ENCODE results near the gene PRR22. TPM values are rescaled to one million over a fixed set of nuclear protein-coding genes. Genes with fewer than 3 reads are reported as not detected.

Gene PRR22
- total and polyA plus RNA-seq, 2 donors (not counting 3 experiments of a cell fraction or from before 2014, with no cell fraction given): 1.4 to 3.4 TPM

- dilution Hi-C loops (cut with MboI; ENCODE audit: extremely low pct_ligation_motif_present, low sequenced_read_pairs): no loop called here
- H3K27ac ChIP-seq (ENCODE audit: insufficient read depth, low read depth, low read length): no peak overlapping the region
- no peak for TF ChIP-seq EZH2 (IDR thresholded peaks at IDR 0.05; ENCODE audit: borderline replicate concordance, low read depth, low read length, severe bottlenecking)
- no peak overlapping the region for H3K4me3 ChIP-seq (replicated peaks in 1 of 3; ENCODE audit: insufficient read depth in 1 of 3, low read depth in 1 of 3, low read length in 3 of 3)
- H2AFZ ChIP-seq (ENCODE audit: low read depth, low read length): no peak overlapping the region
- H3K9ac ChIP-seq (replicated peaks; ENCODE audit: extremely low read depth, insufficient read depth, low read length): no peak overlapping the region
- DNase-seq (ENCODE audit: low read depth, low spot score) (no peak), FAIRE-seq (no peak)
- no peak overlapping the region for H3K4me2 ChIP-seq (ENCODE audit: insufficient read depth, low read length)
- H3K9me1 ChIP-seq (replicated peaks; ENCODE audit: control insufficient read depth, extremely low read depth, insufficient read depth, low read length): no peaks in the 10 kb centered on the region
- no peaks in the 10 kb centered on the region for H4K20me1 ChIP-seq (replicated peaks; ENCODE audit: control insufficient read depth, extremely low read depth, insufficient read depth, low read length)
- no peaks in the 10 kb centered on the region for H3K9me3 ChIP-seq (replicated peaks; ENCODE audit: control insufficient read depth, insufficient read depth, low read length)
- POLR2A ChIA-PET: no interaction called here
- no TSS peak for BruUV-seq (replicated peaks)
- no peaks in the 10 kb centered on the region for H3K4me1 ChIP-seq (ENCODE audit: control insufficient read depth, extremely low read depth, insufficient read depth, low read length)
- no peaks in the 10 kb centered on the region for H3K79me2 ChIP-seq (ENCODE audit: control insufficient read depth, insufficient read depth, low read length)
- CTCF ChIA-PET: interaction anchor here (0.7 to 2.2 kb wide), 2 partner anchors 54 to 246 kb away, joined by 3 to 6 read pairs; no protein-coding TSS in a partner anchor
- no peaks in the 10 kb centered on the region for H3K27me3 ChIP-seq (ENCODE audit: control insufficient read depth in 2 of 2, insufficient read depth in 2 of 2, low read length in 2 of 2)
- H3K36me3 ChIP-seq (ENCODE audit: control insufficient read depth in 2 of 2, extremely low read depth in 1 of 2, insufficient read depth in 2 of 2, low read length in 2 of 2): no peaks in the 10 kb centered on the region
- intact Hi-C loops (cut with micrococcal nuclease): no loop called here
Observed at GRCh38 chr19:5775668-5776309, 8.8 kb downstream of the PRR22 start.

- FAIRE-seq (no peak), DNase-seq (ENCODE audit: low read depth, low spot score) (no peak)
- dilution Hi-C loops (cut with MboI; ENCODE audit: extremely low pct_ligation_motif_present, low sequenced_read_pairs): no loop called here
- Histone ChIP-seq H3K27ac (ENCODE audit: insufficient read depth, low read depth, low read length) (no peak overlapping the region), H3K36me3 (ENCODE audit: control insufficient read depth in 2 of 2, extremely low read depth in 1 of 2, insufficient read depth in 2 of 2, low read length in 2 of 2) (no peaks in the 10 kb centered on the region), H3K4me1 (ENCODE audit: control insufficient read depth, extremely low read depth, insufficient read depth, low read length) (no peaks in the 10 kb centered on the region), H3K4me3 (replicated peaks in 1 of 3; ENCODE audit: insufficient read depth in 1 of 3, low read depth in 1 of 3, low read length in 3 of 3) (no peak overlapping the region), H4K20me1 (replicated peaks; ENCODE audit: control insufficient read depth, extremely low read depth, insufficient read depth, low read length) (no peaks in the 10 kb centered on the region), H3K27me3 (ENCODE audit: control insufficient read depth in 2 of 2, insufficient read depth in 2 of 2, low read length in 2 of 2) (no peaks in the 10 kb centered on the region), H3K79me2 (ENCODE audit: control insufficient read depth, insufficient read depth, low read length) (no peaks in the 10 kb centered on the region), H3K9ac (replicated peaks; ENCODE audit: extremely low read depth, insufficient read depth, low read length) (no peak overlapping the region), H3K4me2 (ENCODE audit: insufficient read depth, low read length) (no peak overlapping the region), H2AFZ (ENCODE audit: low read depth, low read length) (no peak overlapping the region), H3K9me1 (replicated peaks; ENCODE audit: control insufficient read depth, extremely low read depth, insufficient read depth, low read length) (no peaks in the 10 kb centered on the region), H3K9me3 (replicated peaks; ENCODE audit: control insufficient read depth, insufficient read depth, low read length) (no peaks in the 10 kb centered on the region)
- intact Hi-C loops (cut with micrococcal nuclease): no loop called here
- no TSS peak for BruUV-seq (replicated peaks)
- ChIA-PET CTCF (interaction anchor here (1.1 to 2.2 kb wide), 3 partner anchors 18 to 247 kb away, joined by 5 to 6 read pairs (median 6); no protein-coding TSS in a partner anchor), POLR2A (no interaction called here)
- TF ChIP-seq JUN (IDR thresholded peaks at IDR 0.05; ENCODE audit: borderline replicate concordance, insufficient read depth, insufficient read length, low read depth) (no peak), FOS (IDR thresholded peaks at IDR 0.05; ENCODE audit: borderline replicate concordance, insufficient read depth, low read length) (no peak), POLR2A (IDR thresholded peaks at IDR 0.05; ENCODE audit: low read depth, low read length) (no peak), POLR2AphosphoS5 (IDR thresholded peaks at IDR 0.05; ENCODE audit: insufficient read depth, low read depth, low read length) (no peak), EZH2 (IDR thresholded peaks at IDR 0.05; ENCODE audit: borderline replicate concordance, low read depth, low read length, severe bottlenecking) (no peak), MAX (IDR thresholded peaks at IDR 0.05; ENCODE audit: insufficient read depth, insufficient read length) (no peak), CTCF (IDR thresholded peaks at IDR 0.05; ENCODE audit: extremely low read depth in 1 of 2, insufficient read depth in 1 of 2, low read depth in 1 of 2, low read length in 2 of 2) (no peak), MYC (IDR thresholded peaks at IDR 0.05; ENCODE audit: low read depth, low read length) (no peak), GATA2 (IDR thresholded peaks at IDR 0.05; ENCODE audit: insufficient read depth, insufficient read length, low read depth, low read length) (no peak)
Observed at GRCh38 chr19:5774921-5775320, 9.6 kb downstream of the PRR22 start.

Data from endothelial cell of umbilical vein (primary cell).